Measurements from ENCODE around the gene C5. TPM values are rescaled to one million over a fixed set of nuclear protein-coding genes. Genes with fewer than 3 reads are reported as not detected.

C5 gene
- total RNA-seq, 1 donor from 2014 or later = 5.5 TPM

- Histone ChIP-seq H3K27me3 (no peaks in the 10 kb centered on the region), H3K9me3 (ENCODE audit: low read depth) (no peaks in the 10 kb centered on the region), H4K20me1 (ENCODE audit: low read depth) (no peaks in the 10 kb centered on the region), H3K27ac (no peak overlapping the region), H3K9ac (no peak overlapping the region), H3K36me3 (no peaks in the 10 kb centered on the region), H3K79me2 (ENCODE audit: low read depth) (no peaks in the 10 kb centered on the region), H3K4me2 (no peak overlapping the region), H3K4me3 (no peak overlapping the region), H2AFZ (replicated peaks) (no peak overlapping the region), H3F3A (ENCODE audit: low read depth) (no peaks in the 10 kb centered on the region), H3K4me1 (no peaks in the 10 kb centered on the region)
- no peaks in the 10 kb centered on the region for H3K9me3 Mint-ChIP-seq
- H3K4me3 Mint-ChIP-seq = no peak overlapping the region
- no peaks in the 10 kb centered on the region for H3K4me1 Mint-ChIP-seq
- H3K27me3 Mint-ChIP-seq (ENCODE audit: insufficient read depth, low read depth) = no peaks in the 10 kb centered on the region
- no peak for DNase-seq (ENCODE audit: low spot score)
- TF ChIP-seq EZH2 (IDR thresholded peaks at IDR 0.05) (no peak), CTCF (IDR thresholded peaks at IDR 0.05) (no peak), EZH2phosphoT487 (IDR thresholded peaks at IDR 0.05) (no peak)
- H3K27ac Mint-ChIP-seq = no peak overlapping the region
- H3K36me3 Mint-ChIP-seq = no peaks in the 10 kb centered on the region
Measured at GRCh38 chr9:120997502-120997901, 52.6 kb downstream of the C5 start.

GRCh38 chr9:120996409-120996808 lies 53.7 kb downstream of the C5 start:
- Histone ChIP-seq H3K4me2 (no peak overlapping the region), H3K4me3 (no peak overlapping the region), H3K36me3 (no peaks in the 10 kb centered on the region), H3F3A (ENCODE audit: low read depth) (no peaks in the 10 kb centered on the region), H3K27ac (no peak overlapping the region), H3K4me1 (no peaks in the 10 kb centered on the region), H3K9ac (no peak overlapping the region), H3K27me3 (no peaks in the 10 kb centered on the region), H3K9me3 (ENCODE audit: low read depth) (no peaks in the 10 kb centered on the region), H4K20me1 (ENCODE audit: low read depth) (no peaks in the 10 kb centered on the region), H3K79me2 (ENCODE audit: low read depth) (no peaks in the 10 kb centered on the region), H2AFZ (replicated peaks) (no peak overlapping the region)
- H3K36me3 Mint-ChIP-seq = no peaks in the 10 kb centered on the region
- no peak overlapping the region for H3K27ac Mint-ChIP-seq
- no peaks in the 10 kb centered on the region for H3K27me3 Mint-ChIP-seq (ENCODE audit: insufficient read depth, low read depth)
- H3K4me3 Mint-ChIP-seq = no peak overlapping the region
- no peak for DNase-seq (ENCODE audit: low spot score)
- no peaks in the 10 kb centered on the region for H3K4me1 Mint-ChIP-seq
- H3K9me3 Mint-ChIP-seq = no peaks in the 10 kb centered on the region
- TF ChIP-seq EZH2 (IDR thresholded peaks at IDR 0.05) (no peak), CTCF (IDR thresholded peaks at IDR 0.05) (no peak), EZH2phosphoT487 (IDR thresholded peaks at IDR 0.05) (no peak)

GRCh38 chr9:120989065-120989464 lies 61.0 kb downstream of the C5 start:
- H3K27me3 ChIP-seq = no peaks in the 10 kb centered on the region
- no peaks in the 10 kb centered on the region for H3F3A ChIP-seq (ENCODE audit: low read depth)
- H3K27me3 Mint-ChIP-seq (ENCODE audit: insufficient read depth, low read depth) = no peaks in the 10 kb centered on the region
- H3K36me3 Mint-ChIP-seq = no peaks in the 10 kb centered on the region
- H3K4me2 ChIP-seq = no peak overlapping the region
- no peak overlapping the region for H3K27ac Mint-ChIP-seq
- no peak overlapping the region for H3K4me3 Mint-ChIP-seq
- no peaks in the 10 kb centered on the region for H3K79me2 ChIP-seq (ENCODE audit: low read depth)
- no peak overlapping the region for H2AFZ ChIP-seq (replicated peaks)
- no peaks in the 10 kb centered on the region for H3K9me3 ChIP-seq (ENCODE audit: low read depth)
- no peaks in the 10 kb centered on the region for H4K20me1 ChIP-seq (ENCODE audit: low read depth)
- no peaks in the 10 kb centered on the region for H3K36me3 ChIP-seq
- H3K4me3 ChIP-seq = no peak overlapping the region
- DNase-seq (ENCODE audit: low spot score) = no peak
- no peak for TF ChIP-seq CTCF (IDR thresholded peaks at IDR 0.05)
- no peak for TF ChIP-seq EZH2phosphoT487 (IDR thresholded peaks at IDR 0.05)
- no peak for TF ChIP-seq EZH2 (IDR thresholded peaks at IDR 0.05)
- H3K9me3 Mint-ChIP-seq = no peaks in the 10 kb centered on the region
- H3K27ac ChIP-seq = no peak overlapping the region
- H3K4me1 Mint-ChIP-seq = no peaks in the 10 kb centered on the region
- H3K4me1 ChIP-seq = no peaks in the 10 kb centered on the region
- no peak overlapping the region for H3K9ac ChIP-seq
